Measurements from ENCODE around the gene SCNM1. TPM values are rescaled to one million over a fixed set of nuclear protein-coding genes. Genes with fewer than 3 reads are reported as not detected.
A peak's percentile ranks its signal among the peaks of the same experiment; 100 is the strongest.
"Not testable (repeated sequence)": the region's sequence is repeated elsewhere in the genome, so short reads cannot be mapped to it uniquely, and the experiment has no call there.

SCNM1 gene
- total RNA-seq, 1 experiment from 2014 or later: 69.6 TPM

DNA sequence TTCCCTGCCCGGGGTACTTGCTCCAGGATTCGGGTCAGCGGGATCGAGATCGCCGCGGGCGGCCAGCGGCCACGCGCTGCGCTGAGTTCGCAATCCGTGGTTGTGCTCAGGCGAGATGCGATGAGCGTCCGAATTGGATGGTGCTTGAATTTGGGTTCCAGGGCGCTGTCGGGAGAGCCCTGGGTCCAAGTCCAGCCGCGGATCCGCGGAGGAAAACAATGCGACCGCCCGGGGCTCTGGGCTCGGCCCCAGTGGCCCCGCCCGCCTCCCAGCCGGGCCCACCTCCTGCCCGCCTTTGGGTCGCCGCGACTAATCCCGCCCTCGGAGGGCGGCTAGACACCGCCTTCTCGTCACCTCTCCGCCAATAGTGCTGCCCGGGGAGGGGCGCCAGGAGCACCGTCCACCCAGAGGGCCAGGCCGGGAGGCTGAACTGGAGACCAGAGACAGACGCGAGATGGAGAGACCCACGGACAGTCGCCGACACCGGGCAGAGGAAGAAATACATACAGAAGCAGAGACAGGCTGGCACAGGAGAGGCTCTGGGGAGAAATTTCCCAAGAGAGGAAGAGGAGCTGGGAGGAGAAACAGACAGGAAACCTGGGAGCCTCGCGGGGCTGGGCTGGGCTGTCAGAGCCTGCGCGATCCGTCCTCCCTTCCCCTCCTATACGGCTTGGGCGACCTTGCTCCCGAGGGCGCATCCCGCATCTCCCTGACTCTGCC, 19.4 kb upstream of the SCNM1 start, which contains the start of gene SEMA6C:
Gene SEMA6C, minus strand, starts transcription at position 220 of the 720 bp plus-strand sequence. CDS start 4,010 bp downstream, outside the sequence.
- peak; percentile 90 for DNase-seq (ENCODE audit: low read depth)

DNA sequence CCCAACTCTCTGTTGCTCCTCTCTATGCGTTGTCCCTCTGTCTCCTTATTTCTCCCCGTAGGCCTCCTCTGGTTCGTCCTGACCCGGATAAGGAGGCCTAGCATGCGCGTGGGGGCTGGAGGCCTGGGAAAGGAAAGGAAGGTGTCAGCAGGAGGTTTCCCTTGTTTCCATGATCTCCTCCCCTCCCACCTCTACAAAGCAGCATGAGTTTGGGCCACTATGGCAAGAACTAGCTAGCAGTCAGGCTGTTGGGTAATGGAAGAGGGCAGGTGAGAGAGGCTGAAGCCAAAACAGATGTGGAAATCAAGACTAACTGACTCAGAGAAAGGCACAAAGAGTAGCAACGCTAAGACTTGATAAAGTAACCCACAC, 18.8 kb upstream of the SCNM1 start:
- DNase-seq (ENCODE audit: low read depth): no peak

DNA sequence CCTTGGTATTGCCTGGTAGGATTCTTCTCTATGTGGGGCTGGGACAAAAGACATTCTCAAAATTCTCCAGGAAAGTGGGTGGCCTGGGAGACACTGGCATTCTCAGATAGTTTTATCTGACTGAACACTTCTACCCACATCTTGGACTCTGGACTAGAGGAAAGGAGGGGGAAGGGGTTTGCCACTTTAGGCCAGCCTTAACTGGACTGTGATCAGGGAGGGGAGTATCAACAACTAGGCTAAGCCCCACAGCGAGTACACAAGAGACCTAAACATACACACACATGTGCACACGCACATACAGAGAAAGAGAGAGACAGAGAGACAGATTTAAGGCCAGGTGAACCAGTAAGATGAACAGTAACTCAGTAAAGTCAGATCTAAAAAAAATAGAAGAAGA, 18.3 kb upstream of the SCNM1 start:
- DNase-seq (ENCODE audit: low read depth): no peak

DNA sequence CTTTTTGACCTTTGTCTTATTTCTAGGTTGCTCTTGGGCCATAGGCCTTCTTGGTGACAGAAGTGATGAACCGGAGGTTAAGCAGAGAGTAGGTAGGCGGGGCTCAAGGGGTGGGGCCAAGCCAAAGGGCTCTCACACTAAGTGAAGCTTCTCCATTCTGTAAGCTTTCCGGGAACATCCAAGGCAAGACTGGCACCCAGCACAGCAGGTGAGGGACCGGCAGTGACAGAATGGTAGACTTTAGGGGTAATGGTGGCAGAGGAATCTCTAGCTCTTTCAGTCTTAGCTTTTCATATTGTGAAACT, 9.5 kb upstream of the SCNM1 start, which contains the start of gene TNFAIP8L2:
Gene TNFAIP8L2, plus strand, starts transcription at position 135 of the 305 bp plus-strand sequence. CDS start 2,049 bp downstream, outside the sequence.
- no peak for DNase-seq (ENCODE audit: low read depth)

DNA sequence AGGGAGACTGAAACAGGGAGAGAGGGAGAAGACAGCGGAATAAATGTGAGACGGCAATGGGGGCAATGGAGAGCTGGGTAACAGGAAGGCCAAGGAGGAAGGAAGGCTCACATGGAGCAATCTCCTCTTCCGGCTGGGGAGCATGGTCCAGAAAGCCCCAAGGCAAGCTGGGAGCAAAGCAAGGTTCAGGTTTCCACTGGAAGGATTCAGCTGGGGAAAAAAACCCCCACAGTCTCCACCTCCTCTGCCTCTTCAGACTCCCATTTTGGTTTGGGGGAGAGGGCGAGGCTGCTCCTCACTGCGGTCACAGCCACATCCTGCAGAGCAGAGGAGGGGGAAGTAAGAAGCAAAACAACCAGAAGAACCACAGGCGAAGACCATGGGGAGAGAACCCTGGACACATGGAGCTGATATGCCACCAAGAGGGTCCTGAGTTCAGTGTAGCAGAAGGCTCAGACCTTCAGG, 8.8 kb upstream of the SCNM1 start:
- no peak for DNase-seq (ENCODE audit: low read depth)

DNA sequence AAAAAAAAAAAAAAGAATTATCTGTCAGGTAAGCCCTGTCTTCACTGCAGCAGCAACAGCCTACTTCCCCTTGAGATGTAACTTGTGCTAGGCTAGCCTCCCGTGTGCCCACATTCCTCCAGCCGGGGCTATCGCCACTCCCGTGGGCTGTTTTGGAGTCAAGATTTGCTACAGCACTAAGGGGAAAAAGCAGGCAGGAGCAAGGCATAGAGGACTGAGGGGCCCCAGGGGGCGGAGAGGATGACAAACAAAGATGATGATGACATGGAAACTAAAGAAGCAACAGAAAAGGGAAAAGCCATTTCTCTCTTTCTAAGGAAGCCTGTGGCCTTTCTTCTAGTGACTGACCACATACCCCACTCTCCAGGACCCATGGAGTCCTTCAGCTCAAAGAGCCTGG, 7.6 kb upstream of the SCNM1 start:
- no peak for DNase-seq (ENCODE audit: low read depth)

DNA sequence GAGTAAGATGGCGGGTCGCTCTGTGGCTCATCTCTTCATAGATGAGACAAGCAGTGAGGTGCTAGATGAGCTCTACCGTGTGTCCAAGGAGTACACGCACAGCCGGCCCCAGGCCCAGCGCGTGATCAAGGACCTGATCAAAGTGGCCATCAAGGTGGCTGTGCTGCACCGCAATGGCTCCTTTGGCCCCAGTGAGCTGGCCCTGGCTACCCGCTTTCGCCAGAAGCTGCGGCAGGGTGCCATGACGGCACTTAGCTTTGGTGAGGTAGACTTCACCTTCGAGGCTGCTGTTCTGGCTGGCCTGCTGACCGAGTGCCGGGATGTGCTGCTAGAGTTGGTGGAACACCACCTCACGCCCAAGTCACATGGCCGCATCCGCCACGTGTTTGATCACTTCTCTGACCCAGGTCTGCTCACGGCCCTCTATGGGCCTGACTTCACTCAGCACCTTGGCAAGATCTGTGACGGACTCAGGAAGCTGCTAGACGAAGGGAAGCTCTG, 7.1 kb upstream of the SCNM1 start:
- DNase-seq (ENCODE audit: low read depth): no peak

DNA sequence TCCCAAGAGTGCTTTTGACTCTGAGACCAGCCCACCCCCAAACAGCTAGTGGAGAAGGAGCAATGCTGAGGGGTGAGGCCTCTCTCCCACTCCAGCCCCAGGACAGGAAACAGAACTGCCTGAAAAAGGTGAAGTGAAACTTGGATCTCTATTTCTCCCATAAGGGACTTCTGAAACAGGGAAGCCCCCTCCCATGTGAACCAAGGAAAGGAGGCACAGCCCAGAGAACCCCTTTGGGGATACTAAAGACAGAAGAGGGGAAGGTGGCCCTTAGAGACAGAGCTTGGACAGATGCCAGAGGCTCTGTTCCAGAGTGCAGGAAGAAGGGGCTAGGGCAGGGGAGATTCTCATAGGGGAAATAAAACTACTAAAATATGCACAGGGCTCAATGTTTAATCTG, 6.6 kb upstream of the SCNM1 start:
- DNase-seq (ENCODE audit: low read depth): no peak

DNA sequence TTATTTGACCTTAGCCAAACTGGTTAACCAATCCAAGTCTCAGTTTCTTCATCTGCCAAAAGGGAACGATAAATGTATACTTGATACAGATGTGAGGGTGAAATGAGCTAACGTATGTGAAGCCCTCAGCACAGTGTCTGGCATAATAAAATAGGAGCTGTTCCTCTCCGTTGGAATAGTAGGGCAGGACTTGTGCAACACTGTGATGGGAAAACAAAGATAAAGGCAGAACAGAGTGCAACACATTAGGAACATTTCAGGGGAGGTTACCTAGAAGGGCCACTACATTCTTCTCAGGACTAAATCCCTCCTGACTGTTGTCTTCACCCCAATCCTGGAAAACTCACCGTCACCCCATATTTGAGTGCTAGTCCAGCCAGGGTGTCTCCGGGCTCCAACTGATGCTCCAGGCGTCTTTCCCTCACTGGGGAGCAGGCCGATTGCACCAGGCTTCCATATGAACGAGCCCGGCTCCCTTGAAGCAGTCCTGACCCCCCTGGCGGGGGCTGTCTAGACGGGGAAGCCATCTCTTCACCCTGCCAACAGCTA, 1.1 kb upstream of the SCNM1 start:
- DNase-seq (ENCODE audit: low read depth): no peak

DNA sequence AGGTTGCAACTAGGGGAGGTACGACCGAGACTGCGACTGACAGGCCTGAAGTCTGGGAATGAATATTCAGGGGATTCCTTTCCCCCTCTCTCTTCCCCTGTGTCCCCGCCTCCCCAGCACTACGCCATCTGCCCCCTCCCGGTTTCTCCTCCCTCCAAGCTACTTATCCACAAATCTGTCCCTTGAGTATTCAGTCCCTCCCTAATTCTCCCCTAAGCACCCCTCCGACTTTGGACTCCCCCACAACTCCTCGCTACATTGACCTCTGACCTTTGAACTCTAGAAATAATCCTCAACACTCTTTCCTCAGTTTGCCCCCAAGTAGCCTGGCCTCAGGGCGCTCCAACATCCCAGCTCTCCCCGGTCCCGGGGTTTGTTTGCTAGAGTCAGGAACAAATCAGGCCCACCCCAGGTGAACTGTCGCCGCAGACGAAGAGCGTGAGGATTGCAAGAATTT, 635 bp upstream of the SCNM1 start:
- DNase-seq (ENCODE audit: low read depth): peak; percentile 17

DNA sequence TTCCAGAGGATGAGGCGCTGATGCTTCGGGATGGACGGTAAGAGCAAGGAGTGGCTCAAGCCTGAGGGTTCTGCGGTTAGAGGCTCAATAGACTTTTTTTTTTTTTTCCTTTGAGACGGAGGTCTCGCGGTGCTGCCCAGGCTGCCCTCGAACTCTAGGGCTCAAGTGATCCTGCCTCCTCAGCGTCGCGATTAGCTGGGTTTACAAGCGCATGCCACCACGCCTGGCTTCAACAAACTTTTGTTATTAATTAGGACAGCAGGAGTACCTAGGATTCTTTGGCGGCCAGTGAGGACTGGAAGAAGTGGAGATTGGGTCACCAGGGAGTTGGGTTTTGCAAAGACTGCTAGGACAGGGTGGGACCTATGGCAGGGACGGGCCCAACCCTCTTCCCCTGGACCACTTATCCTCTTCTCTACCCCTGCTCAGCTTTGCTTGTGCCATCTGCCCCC, 587 bp downstream of the SCNM1 start:
- DNase-seq (ENCODE audit: low read depth): peak; percentile 74

DNA sequence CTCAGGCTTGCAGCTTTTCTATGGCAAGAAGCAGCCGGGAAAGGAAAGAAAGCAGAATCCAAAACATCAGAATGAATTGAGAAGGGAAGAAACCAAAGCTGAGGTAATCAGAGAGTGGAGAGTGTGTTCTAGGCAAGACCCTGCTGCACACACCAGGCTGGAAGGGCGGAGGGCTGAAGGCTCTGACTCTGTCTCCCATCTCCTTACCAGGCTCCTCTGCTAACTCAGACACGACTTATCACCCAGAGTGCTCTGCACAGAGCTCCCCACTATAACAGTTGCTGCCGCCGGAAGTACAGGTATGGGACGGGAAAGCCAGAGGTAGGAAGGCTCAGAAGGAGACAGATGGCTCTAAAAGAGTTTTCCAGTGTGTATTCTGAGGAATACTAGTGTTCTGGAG, 1.2 kb downstream of the SCNM1 start:
- no peak for DNase-seq (ENCODE audit: low read depth)

DNA sequence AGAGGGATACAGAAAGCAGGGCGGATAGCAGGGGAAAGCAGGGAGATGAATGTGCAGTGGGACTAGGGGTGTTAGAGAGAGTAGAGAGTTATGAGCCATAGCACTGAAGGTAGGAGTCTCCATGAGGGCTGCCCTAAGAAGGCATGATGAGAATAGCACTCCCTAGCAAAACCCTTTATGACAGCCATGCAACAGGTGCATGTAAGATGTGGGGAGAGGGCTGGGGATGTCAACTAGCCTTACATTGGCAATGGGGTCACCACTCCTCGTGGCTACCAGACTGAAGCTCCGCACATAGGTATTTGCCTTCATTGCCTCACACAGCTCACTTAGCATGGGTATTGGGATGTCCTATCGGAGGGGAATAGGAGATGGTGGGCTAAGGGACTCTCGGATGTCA, 5.2 kb downstream of the SCNM1 start:
- no peak for DNase-seq (ENCODE audit: low read depth)

DNA sequence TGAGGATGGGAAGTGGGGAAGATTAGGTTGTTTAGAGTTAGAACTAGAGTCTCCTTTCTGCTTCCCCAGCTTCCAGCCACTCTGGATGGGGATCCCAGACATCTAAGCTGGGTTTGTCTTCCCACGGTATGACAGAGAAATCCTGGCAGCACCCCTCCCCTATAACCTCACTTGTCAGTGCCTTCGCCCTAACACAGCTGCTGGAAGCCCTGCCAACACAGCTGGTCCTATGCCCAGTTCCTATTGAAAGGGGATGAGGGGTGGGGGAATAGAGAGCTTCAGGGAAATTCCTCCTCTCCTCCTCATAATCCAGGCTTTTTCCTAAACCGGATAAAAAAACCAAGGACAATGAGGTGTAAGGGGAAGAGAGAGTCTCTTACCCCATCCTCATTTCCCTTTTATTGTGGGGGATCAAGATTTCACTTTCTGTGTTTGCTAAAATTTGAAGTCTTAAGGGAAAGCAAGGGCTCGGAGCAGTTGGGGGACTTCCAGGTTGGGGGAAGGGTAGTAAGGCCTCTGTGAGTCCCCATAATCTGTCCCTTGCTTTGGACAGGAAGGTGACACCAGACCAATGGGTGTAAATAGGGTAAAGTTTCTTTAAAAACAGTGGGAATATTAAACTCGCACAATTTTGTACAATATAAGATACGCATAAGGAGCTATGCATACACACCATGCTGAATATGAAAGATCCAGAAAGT, 9.2 kb downstream of the SCNM1 start:
- no peak for DNase-seq (ENCODE audit: low read depth)

DNA sequence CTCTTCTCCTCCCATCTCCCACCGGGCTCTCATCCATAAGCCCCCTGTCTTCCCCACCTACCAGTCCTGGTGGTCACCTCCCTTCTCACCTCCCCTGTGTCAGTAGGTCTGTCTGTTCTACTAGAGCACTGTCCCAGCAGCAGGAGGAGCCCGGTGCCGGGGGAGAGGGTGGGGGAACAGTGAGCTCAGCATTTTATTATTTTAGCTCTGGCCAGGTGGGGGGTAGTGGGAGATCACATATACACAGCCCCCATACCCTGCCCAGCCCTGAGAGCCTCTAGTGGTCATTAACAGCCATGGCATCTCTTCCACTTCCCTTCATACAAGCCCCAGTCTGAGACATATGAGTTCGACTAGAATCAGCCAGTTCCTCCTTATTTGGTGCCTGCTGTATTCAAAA, 9.9 kb downstream of the SCNM1 start, which contains the start of gene TMOD4:
Gene TMOD4, minus strand, starts transcription at position 119 of the 400 bp plus-strand sequence. CDS start 1,106 bp downstream, outside the sequence.
- DNase-seq (ENCODE audit: low read depth): no peak

DNA sequence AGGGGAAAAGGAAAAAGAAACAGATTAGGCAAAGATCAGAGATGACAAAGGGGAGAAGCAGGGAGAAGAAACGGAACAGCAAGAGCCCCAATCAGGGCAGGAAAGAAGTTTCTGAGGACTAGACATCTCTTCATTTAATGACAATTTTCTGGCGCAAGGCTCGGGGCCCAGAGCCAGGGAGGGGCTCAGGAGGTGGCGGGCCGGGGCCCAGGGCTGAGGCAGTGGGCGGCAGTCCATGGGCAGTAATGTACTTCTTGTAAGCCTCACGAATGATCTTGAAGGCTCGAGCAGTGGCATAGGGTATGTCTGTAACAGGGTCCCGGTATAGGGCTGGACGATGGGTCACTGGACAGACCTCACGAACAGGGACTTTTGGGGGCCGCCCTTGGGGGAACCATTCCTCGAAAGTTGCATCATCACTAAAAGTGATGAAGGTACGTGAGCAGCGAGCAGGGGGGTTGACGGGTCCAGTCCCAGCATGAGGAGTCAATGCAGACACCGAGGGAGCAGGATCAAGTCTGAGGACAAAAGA, 10.6 kb downstream of the SCNM1 start:
- no peak for DNase-seq (ENCODE audit: low read depth)

DNA sequence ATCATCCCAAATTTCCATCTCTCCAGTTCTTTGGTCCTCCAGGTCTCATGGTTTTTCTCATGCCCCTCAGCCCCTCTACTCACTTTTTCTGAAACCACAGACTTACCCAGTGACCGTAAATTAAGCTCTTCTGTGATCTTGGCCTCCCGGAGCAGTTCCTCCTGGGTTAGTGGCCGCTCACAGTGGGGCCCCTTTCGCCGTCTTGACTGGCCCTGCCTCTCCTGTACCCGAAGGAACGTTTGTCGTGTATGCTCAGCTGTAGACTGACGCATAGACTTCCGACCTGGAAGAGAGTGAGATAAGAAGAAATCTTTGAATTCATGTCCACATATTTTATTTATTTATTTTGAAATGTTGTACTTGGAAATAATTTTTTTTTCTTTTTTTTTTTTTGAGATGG, 18.3 kb downstream of the SCNM1 start:
- no peak for DNase-seq (ENCODE audit: low read depth)

DNA sequence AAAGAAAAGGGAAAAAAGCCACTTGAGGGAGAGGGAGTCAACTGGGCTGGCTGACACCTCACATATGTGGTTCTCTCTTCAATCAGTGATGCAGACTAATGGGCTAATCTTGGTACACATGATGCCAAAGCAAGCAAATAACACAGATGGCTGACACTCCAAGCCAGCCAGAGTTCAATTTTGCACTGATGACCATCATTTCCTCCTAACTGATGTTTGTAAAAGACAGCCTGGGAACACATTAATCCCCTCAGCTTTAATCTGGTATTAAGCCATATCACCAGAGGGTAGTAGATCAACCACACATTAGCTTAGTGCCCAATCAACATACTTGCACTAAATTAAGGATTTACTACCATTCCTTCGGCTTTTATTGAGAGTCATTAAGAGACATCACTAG, 21.3 kb downstream of the SCNM1 start:
- no peak for DNase-seq (ENCODE audit: low read depth)

DNA sequence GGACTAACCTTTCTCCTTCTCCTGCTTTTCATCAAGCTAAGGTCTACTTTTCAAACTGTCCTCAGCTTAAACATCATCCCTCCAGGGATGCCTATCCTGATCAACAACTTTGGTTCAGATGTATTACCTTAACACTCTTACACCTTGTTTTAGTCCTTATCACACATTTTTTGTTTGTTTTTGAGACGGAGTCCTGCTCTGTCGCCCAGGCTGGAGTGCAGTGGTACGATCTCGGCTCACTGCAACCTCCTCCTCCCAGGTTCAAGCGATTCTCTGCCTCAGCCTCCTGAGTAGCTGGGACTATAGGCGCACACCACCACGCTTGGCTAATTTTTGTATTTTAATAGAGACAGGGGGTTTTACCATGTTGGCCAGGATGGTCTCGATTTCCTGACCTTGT, 22.7 kb downstream of the SCNM1 start:
- not testable (repeated sequence) for DNase-seq (ENCODE audit: low read depth)

DNA sequence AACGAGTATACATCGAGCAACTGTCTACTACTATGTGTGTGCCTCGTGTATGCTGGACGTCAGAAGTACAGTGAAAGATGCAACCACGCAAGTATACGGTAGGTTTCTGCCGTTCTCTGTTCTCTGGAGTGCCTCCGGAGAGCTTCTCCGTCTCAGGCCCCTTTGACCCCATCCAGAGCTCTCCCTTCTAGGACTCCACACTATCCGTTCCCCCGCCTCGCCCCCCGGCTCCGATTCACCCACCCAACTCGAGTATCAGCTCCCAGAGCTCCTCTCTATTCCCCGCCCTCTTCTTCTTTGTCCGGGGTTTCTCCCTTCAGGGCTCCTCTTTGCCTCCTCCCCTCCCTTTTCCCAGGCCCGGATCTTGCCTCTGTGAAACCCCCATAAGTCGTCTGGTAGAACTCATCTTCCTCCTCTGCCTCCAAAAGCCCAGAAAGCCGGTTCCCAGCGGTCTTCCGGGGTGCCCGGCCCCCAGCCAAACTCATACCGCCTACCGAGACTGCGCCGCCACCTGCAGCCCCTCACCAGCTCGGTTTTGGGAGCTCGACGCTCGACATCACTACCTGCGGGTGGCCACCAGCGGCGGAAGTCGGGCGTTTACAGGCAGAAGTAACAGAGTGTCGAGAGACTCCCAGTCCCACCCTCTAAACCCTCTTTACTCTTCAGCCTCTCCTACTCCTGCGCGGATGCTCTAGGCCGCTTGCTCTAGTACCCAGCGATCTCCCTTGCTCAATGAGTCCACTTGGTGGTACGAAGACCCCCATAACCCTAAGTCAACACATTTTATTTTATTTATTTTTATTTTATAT, 23.9 kb downstream of the SCNM1 start, which contains the start of gene VPS72:
Gene VPS72, minus strand, starts transcription at position 561 of the 809 bp plus-strand sequence. Its CDS starts 76 bp downstream, at position 485.
- DNase-seq (ENCODE audit: low read depth): peak; percentile 91

DNA sequence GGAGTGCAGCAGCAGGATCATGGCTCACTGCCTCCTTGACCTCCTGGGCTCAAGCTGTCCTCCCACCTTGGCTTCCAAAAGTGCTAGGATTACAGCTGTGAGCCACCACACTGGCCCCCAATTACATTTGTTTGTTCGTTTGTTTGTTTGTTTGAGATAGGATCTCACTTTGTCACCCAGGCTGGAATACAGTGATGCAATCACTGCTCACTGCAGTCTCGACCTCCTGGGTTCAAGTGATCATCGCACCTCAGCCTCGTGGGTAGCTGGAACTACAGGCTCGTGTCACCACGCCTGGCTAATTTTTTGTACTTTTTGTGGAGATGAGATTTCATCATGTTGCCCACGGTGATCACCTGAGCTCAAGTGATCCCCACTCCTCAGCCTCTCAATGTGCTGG, 26.1 kb downstream of the SCNM1 start:
- DNase-seq (ENCODE audit: low read depth): no peak
